Neural cell (in vitro differentiated cells): ENCODE measurements around the gene DCST1. TPM values are rescaled to one million over a fixed set of nuclear protein-coding genes. Genes with fewer than 3 reads are reported as not detected.

Experiments used
- H2AFZ ChIP-seq: fragments of 200-600, 300-800 bp; sonication (generic), shearing (Covaris generic); 2 replicates; pipeline ENCODE4 v1.6.0; 2014; ENCODE audit warnings: low read depth, mild to moderate bottlenecking, antibody characterized with exemption, low read length, moderate library complexity
- H3F3A ChIP-seq: fragments of 200-600 bp; shearing (Covaris generic); 2 replicates; pipeline ENCODE4 v1.6.1; 2016; ENCODE audit warnings: mild to moderate bottlenecking, moderate library complexity, mixed read lengths, antibody characterized with exemption, low read length; ENCODE audit not compliant: insufficient read depth, poor library complexity, severe bottlenecking
- H3K27ac ChIP-seq: fragments of 200-600, 300-800 bp; sonication (generic), shearing (Covaris generic); 2 replicates; pipeline ENCODE4 v1.5.1; 2014; ENCODE audit warnings: mild to moderate bottlenecking, low read length, moderate library complexity
- H3K27me3 ChIP-seq: fragments of 300-800, 200-600 bp; sonication (generic), shearing (Covaris generic); 2 replicates; pipeline ENCODE4 v1.6.0; 2014; ENCODE audit warnings: mild to moderate bottlenecking, low read depth, low read length, moderate library complexity; ENCODE audit not compliant: insufficient read depth
- H3K36me3 ChIP-seq: fragments of 300-800, 200-600 bp; sonication (generic), shearing (Covaris generic); 2 replicates; pipeline ENCODE4 v1.5.1; 2014; ENCODE audit warnings: mild to moderate bottlenecking, antibody characterized with exemption, low read length, moderate library complexity; ENCODE audit not compliant: insufficient read depth
- H3K4me2 ChIP-seq: fragments of 300-800, 200-600 bp; sonication (generic), shearing (Covaris generic); 2 replicates; pipeline ENCODE4 v1.6.0; 2014; ENCODE audit warnings: mild to moderate bottlenecking, low read length
- H3K4me3 ChIP-seq: fragments of 300-800, 200-600 bp; sonication (generic), shearing (Covaris generic); 2 replicates; pipeline ENCODE4 v1.5.1; 2014; ENCODE audit warnings: mild to moderate bottlenecking, low read length, moderate library complexity
- H3K79me2 ChIP-seq: fragments of 200-600 bp; shearing (Covaris generic); replicated peaks from 2 replicates; pipeline ENCODE4 v1.6.0; 2014; ENCODE audit warnings: mild to moderate bottlenecking, low read length, moderate library complexity; ENCODE audit not compliant: insufficient read depth
- H3K9ac ChIP-seq: fragments of 300-800, 200-600 bp; sonication (generic), shearing (Covaris generic); 2 replicates; pipeline ENCODE4 v1.6.1; 2016; ENCODE audit warnings: mild to moderate bottlenecking, low read length, mixed read lengths
- H3K9me2 ChIP-seq: fragments of 200-600 bp; shearing (Covaris generic); 2 replicates; pipeline ENCODE4 v1.6.1; 2016; ENCODE audit warnings: mild to moderate bottlenecking, low read length, mixed read lengths; ENCODE audit not compliant: insufficient read depth
- H3K9me3 ChIP-seq: fragments of 200-600, 300-800 bp; sonication (generic), shearing (Covaris generic); 2 replicates; pipeline ENCODE4 v1.6.1; 2016; ENCODE audit warnings: mild to moderate bottlenecking, mixed run types, low read length, moderate library complexity, mixed read lengths
- H4K20me1 ChIP-seq: fragments of 200-600 bp; shearing (Covaris generic); 2 replicates; pipeline ENCODE4 v1.6.1; 2016; ENCODE audit warnings: mild to moderate bottlenecking, mixed run types; ENCODE audit not compliant: insufficient read depth
- CTCF ChIP-seq: fragments of 450-650 bp; IDR thresholded peaks from 2 replicates; pipeline ENCODE4 v1.5.1; 2014; ENCODE audit warnings: antibody characterized with exemption, mild to moderate bottlenecking, moderate library complexity; ENCODE audit not compliant: poor library complexity, severe bottlenecking
- EP300 ChIP-seq: fragments of 450-650 bp; conservative IDR thresholded peaks from 2 replicates; pipeline ENCODE4 v1.6.1; 2014; ENCODE audit warnings: antibody characterized with exemption, mild to moderate bottlenecking, moderate library complexity; ENCODE audit not compliant: poor library complexity, severe bottlenecking
- EZH2 ChIP-seq: fragments of 200-600, 300-800 bp; shearing (Covaris generic), sonication (generic); IDR thresholded peaks from 2 replicates; pipeline ENCODE4 v1.6.1; 2014; ENCODE audit warnings: antibody characterized with exemption, low read length, borderline replicate concordance, mild to moderate bottlenecking; ENCODE audit not compliant: insufficient read depth, poor library complexity, severe bottlenecking
- MXI1 ChIP-seq: fragments of 450-650 bp; conservative IDR thresholded peaks from 2 replicates; pipeline ENCODE4 v1.6.1; 2014; ENCODE audit warnings: antibody characterized with exemption, mild to moderate bottlenecking; ENCODE audit not compliant: poor library complexity, severe bottlenecking
- POLR2AphosphoS5 ChIP-seq: IDR thresholded peaks from 2 replicates; pipeline ENCODE4 v1.6.1; 2012
- RAD21 ChIP-seq: fragments of 450-650 bp; conservative IDR thresholded peaks from 2 replicates; pipeline ENCODE4 v1.6.1; 2014; ENCODE audit warnings: antibody characterized with exemption, mild to moderate bottlenecking, moderate library complexity
- REST ChIP-seq: IDR thresholded peaks from 2 replicates; pipeline ENCODE4 v1.6.1; 2012; ENCODE audit warnings: borderline replicate concordance
- SMC3 ChIP-seq: fragments of 450-650 bp; conservative IDR thresholded peaks from 2 replicates; pipeline ENCODE4 v1.6.1; 2014; ENCODE audit warnings: antibody characterized with exemption, mild to moderate bottlenecking, moderate library complexity; ENCODE audit not compliant: poor library complexity
- TAF1 ChIP-seq: IDR thresholded peaks from 2 replicates; pipeline ENCODE4 v1.6.1; 2012; ENCODE audit warnings: low read depth
- polyA plus RNA-seq: library from polyadenylated mRNA; depleted of rRNA; stranded (reverse); fragments of >200 nt; gene quantifications from 2 replicates; pipeline ENCODE4 v1.2.3, GENCODE V29; 2014

Gene DCST1
- polyA plus RNA-seq, 1 donor from 2014 or later: not detected

GRCh38 chr1:155012776-155013602 lies 20.6 kb upstream of the DCST1 start:
- Histone ChIP-seq H3K36me3 (no peaks in the 10 kb centered on the region), H3F3A (no peaks in the 10 kb centered on the region), H3K27ac (no peak overlapping the region), H2AFZ (no peak overlapping the region), H3K4me3 (no peak overlapping the region), H3K4me2 (no peak overlapping the region), H3K27me3 (no peaks in the 10 kb centered on the region), H3K9me3 (no peaks in the 10 kb centered on the region), H3K9ac (no peak overlapping the region), H4K20me1 (no peaks in the 10 kb centered on the region), H3K79me2 (no peaks in the 10 kb centered on the region), H3K9me2 (no peaks in the 10 kb centered on the region)
- no peak for TF ChIP-seq CTCF
- TF ChIP-seq SMC3: no peak
- no peak for TF ChIP-seq EP300
- no peak for TF ChIP-seq MXI1
- TF ChIP-seq RAD21: no peak
- TF ChIP-seq POLR2AphosphoS5: no peak
- no peak for TF ChIP-seq TAF1
- TF ChIP-seq EZH2: no peak
- TF ChIP-seq REST: no peak

- Histone ChIP-seq H3K9me3 (no peaks in the 10 kb centered on the region), H3K27me3 (no peaks in the 10 kb centered on the region), H4K20me1 (no peaks in the 10 kb centered on the region), H3K4me2 (no peak overlapping the region), H3K79me2 (no peaks in the 10 kb centered on the region), H3K9me2 (no peaks in the 10 kb centered on the region), H3F3A (no peaks in the 10 kb centered on the region), H3K9ac (no peak overlapping the region), H3K36me3 (no peaks in the 10 kb centered on the region), H3K4me3 (no peak overlapping the region), H3K27ac (no peak overlapping the region), H2AFZ (no peak overlapping the region)
- TF ChIP-seq SMC3: no peak
- TF ChIP-seq POLR2AphosphoS5: no peak
- TF ChIP-seq CTCF: no peak
- no peak for TF ChIP-seq MXI1
- TF ChIP-seq EP300: no peak
- TF ChIP-seq TAF1: no peak
- no peak for TF ChIP-seq REST
- no peak for TF ChIP-seq RAD21
- no peak for TF ChIP-seq EZH2
These were observed 20.0 kb upstream of the DCST1 start for GRCh38 chr1:155013632-155014031.
